Caki2 (cell line): ENCODE data around the gene ANKS4B. TPM values are rescaled to one million over a fixed set of nuclear protein-coding genes. Genes with fewer than 3 reads are reported as not detected.
A peak's percentile ranks its signal among the peaks of the same experiment; 100 is the strongest.
"Not testable (repeated sequence)": the region's sequence is repeated elsewhere in the genome, so short reads cannot be mapped to it uniquely, and the experiment has no call there.

ENCODE experiments used
- DNase-seq: peaks from one replicate; pipeline ENCODE4 v3.0.0-alpha.2; 2015; ENCODE audit warnings: low read depth
- in situ Hi-C: cut with HindIII; loops from 2 replicates; pipeline ENCODE4 v1.10.0; 2016; ENCODE audit warnings: low sequenced_read_pairs, low pct_unique_long_range_greater_than_20kb, mixed read lengths
- total RNA-seq: library from RNA; depleted of rRNA; stranded (reverse); fragments of >200 nt; shearing (Covaris generic); gene quantifications from 2 replicates; pipeline ENCODE4 v1.2.3, GENCODE V29; 2014; ENCODE audit warnings: low replicate concordance; rRNA removed

The ANKS4B gene, protein sequence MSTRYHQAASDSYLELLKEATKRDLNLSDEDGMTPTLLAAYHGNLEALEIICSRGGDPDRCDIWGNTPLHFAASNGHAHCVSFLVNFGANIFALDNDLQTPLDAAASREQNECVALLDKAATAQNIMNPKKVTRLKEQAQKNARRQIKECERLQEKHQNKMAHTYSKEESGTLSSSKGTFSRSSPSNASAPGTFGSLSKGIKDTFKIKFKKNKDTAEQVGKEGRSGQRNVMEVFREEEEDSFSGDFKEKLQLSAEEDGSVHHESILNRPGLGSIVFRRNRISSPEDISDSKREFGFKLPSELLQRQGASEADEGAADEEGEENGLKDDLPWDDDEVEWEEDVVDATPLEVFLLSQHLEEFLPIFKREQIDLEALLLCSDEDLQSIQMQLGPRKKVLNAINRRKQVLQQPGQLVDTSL
- not detected in 2 replicates for total RNA-seq

DNA sequence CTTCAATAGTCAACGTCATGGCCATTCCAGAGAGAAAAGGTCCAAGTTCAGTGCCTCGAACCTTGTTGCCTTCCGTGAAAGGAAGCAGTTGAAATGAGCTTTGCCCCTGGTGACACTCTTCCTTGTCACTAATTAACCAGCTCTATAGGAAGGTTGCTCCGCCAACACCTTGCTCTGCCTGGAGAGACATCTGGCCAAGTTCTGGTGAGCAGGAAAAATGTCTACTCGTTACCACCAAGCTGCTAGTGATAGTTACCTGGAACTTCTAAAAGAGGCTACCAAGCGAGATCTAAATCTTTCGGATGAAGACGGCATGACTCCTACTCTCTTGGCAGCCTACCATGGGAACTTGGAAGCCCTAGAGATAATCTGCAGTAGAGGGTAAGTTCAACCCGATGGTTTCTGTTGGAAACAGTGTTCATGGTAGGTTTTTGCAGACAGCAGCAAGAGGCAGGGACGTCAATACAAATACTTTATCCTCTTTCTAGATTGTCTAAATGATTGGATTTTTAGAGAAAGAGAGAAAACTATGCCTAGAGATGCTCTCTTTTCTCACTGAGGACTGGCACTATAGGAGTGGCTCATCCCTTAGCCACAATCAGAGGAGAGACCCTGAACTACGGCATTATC, at the start of gene ANKS4B:
Gene ANKS4B (plus strand): TSS at position 179 of the 630 bp plus-strand sequence. CDS start 39 bp downstream, at position 218.
- in situ Hi-C loops: no loop called here
- no peak for DNase-seq

GRCh38 chr16:21183995-21184394, 49.5 kb upstream of the ANKS4B start:
- in situ Hi-C loops: loop anchor here (10.0 kb wide), 1 partner anchor 121 kb away; no protein-coding TSS in a partner anchor
- DNase-seq: no peak

- in situ Hi-C loops: loop anchor here (10.0 kb wide), 1 partner anchor 120 kb away; no protein-coding TSS in a partner anchor
- DNase-seq: peak; percentile 57
These were observed 48.7 kb upstream of the ANKS4B start for GRCh38 chr16:21184834-21185233.

GRCh38 chr16:21185659-21186325, 47.7 kb upstream of the ANKS4B start:
- DNase-seq: no peak
- in situ Hi-C loops: loop anchor here (10.0 kb wide), 1 partner anchor 119 kb away; no protein-coding TSS in a partner anchor

- in situ Hi-C loops: loop anchor here (10.0 kb wide), 1 partner anchor 118 kb away; no protein-coding TSS in a partner anchor
- peak; percentile 22 for DNase-seq
These were observed 47.2 kb upstream of the ANKS4B start for GRCh38 chr16:21186326-21186691.

- in situ Hi-C loops: loop anchor here (10.0 kb wide), 1 partner anchor 115 kb away; no protein-coding TSS in a partner anchor
These were observed 44.2 kb upstream of the ANKS4B start for GRCh38 chr16:21189311-21189710.

DNA sequence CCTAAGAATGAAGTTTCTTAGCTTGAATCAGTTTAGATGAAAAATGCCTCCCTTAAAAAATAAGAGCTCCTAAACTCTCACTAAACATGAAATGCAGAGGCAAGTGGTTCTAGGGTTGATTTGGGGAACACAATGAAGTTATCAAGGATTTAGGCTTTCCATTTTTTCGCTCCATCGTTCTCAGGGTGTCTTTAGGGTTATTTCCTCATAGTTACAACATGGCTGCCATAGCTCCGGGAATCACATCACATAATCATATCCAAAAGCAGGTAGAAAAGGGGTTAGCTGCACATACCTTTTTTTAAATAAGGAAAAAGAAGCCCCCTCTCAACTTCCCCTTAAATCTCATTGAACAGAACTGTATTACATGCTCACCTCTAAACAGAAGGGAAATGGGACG, 43.5 kb upstream of the ANKS4B start:
- no peak for DNase-seq
- in situ Hi-C loops: no loop called here

More at GRCh38 chr16:21189311-21189710, 44.2 kb upstream of the ANKS4B start:
- DNase-seq: no peak

- no peak for DNase-seq
- in situ Hi-C loops: no loop called here
These were observed 42.9 kb upstream of the ANKS4B start for GRCh38 chr16:21190599-21190998.

- DNase-seq: no peak
- in situ Hi-C loops: no loop called here
These were observed 40.5 kb upstream of the ANKS4B start for GRCh38 chr16:21192991-21193390.

- in situ Hi-C loops: no loop called here
- DNase-seq: peak; percentile 24
These were observed 38.7 kb upstream of the ANKS4B start for GRCh38 chr16:21194771-21195301.

DNA sequence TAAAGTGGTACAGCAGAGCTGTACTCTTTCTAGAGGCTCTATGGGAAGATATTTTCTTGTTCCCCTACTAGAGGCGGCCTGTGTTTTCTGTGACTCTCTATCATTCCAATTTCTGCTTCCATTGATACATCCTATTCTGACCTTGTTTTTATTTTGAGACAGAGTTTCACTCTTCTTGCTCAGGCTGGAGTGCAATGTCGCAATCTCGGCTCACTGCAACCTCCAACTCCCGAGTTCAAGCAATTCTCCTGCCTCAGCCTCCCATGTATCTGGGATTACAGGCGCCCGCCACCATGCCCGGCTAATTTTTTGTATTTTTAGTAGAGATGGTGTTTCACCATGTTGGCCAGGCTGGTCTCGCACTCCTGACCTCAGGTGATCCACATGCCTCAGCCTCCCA, 38.2 kb upstream of the ANKS4B start:
- DNase-seq: not testable (repeated sequence)

GRCh38 chr16:21197112-21197511, 36.4 kb upstream of the ANKS4B start:
- no peak for DNase-seq
- in situ Hi-C loops: no loop called here

More for the DNA sequence above, 38.2 kb upstream of the ANKS4B start:
- in situ Hi-C loops: not testable (repeated sequence)

- in situ Hi-C loops: no loop called here
- no peak for DNase-seq
These were observed 35.9 kb upstream of the ANKS4B start for GRCh38 chr16:21197621-21198020.

DNA sequence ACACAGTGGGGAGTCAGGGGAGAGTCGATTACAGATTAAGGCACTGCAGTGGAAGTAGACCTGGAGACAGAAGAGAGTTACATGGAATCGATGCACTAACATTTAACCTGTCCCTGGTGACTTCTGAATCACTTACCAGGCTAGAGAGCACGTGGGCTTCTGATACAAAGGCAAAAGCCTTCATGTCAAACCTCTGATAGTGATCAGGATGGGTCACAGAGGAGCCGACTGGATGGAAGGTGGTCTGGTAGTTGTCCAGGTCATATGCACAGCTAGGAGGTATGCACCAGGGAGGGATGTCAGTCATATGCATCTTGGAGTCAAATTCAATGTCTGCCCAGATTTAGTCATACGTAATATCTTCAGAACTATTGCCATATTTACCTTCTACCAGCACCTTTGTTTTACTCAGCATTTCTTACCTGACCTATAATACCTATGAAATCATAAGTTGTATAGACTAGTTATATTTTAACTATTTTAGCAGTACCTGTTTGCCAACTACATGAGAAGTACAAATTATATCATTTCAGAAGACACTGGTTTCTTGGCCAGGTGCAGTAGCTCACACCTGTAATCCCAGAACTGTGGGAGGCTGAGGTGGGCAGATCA, 33.8 kb upstream of the ANKS4B start:
- DNase-seq: no peak
- in situ Hi-C loops: no loop called here

DNA sequence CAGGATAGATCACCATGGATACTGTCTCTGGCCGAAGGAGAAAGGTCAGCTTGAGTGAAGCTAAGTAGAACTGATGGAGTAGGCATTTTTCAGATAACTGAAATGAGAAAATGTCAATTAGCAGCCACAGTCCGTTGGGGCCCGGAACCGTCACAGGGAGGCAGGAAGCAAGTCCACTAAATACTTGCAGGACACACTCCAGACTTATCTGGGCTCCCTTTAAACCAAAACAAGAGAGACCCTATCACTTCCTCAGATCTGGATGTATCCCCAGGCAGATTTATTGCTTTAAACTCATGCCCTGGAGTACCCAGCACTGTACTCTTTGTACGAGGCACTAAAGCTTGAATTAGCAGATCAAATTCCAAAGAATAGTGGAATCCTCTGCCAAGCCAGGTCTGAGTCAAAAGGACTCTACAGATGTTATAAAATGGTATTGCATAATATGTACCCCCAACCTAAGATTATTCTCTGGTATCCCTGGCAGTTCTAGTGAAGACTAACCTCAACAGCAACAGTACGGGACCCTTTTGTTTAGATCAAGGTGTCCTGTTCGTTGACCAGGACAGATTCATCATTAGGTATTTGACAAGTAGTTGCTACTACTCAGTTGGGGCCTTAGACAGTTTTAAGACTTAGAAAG, 30.2 kb upstream of the ANKS4B start:
- in situ Hi-C loops: no loop called here
- DNase-seq: no peak

- in situ Hi-C loops: no loop called here
- DNase-seq: no peak
These were observed 28.2 kb upstream of the ANKS4B start for GRCh38 chr16:21205303-21205702.

- in situ Hi-C loops: no loop called here
- DNase-seq: no peak
These were observed 26.9 kb upstream of the ANKS4B start for GRCh38 chr16:21206550-21206949.
